Left kidney (tissue), 2 donors: ENCODE measurements around the gene KLHL40. TPM values are rescaled to one million over a fixed set of nuclear protein-coding genes. Genes with fewer than 3 reads are reported as not detected.
"Not testable (repeated sequence)": the region's sequence is repeated elsewhere in the genome, so short reads cannot be mapped to it uniquely, and the experiment has no call there.

Experiments
- DNase-seq: peaks from one replicate; pipeline ENCODE4 v3.0.0-alpha.2; 2013
- polyA plus RNA-seq: library from polyadenylated mRNA; unstranded; fragments of 120-200 nt; gene quantifications from one replicate; pipeline ENCODE4 v1.2.1, GENCODE V29; 2013; ENCODE audit not compliant: insufficient read length

The KLHL40 gene
- polyA plus RNA-seq, 1 donor, result not detected

GRCh38 chr3:42704136-42704841, 19.0 kb downstream of the KLHL40 start:
- DNase-seq, result no peak

- DNase-seq, result no peak
Observed at GRCh38 chr3:42705058-42705767, 19.9 kb downstream of the KLHL40 start.

- no peak for DNase-seq
Observed at GRCh38 chr3:42705962-42706585, 20.7 kb downstream of the KLHL40 start.

- no peak for DNase-seq
Observed at GRCh38 chr3:42706721-42707619, 21.6 kb downstream of the KLHL40 start.

DNA sequence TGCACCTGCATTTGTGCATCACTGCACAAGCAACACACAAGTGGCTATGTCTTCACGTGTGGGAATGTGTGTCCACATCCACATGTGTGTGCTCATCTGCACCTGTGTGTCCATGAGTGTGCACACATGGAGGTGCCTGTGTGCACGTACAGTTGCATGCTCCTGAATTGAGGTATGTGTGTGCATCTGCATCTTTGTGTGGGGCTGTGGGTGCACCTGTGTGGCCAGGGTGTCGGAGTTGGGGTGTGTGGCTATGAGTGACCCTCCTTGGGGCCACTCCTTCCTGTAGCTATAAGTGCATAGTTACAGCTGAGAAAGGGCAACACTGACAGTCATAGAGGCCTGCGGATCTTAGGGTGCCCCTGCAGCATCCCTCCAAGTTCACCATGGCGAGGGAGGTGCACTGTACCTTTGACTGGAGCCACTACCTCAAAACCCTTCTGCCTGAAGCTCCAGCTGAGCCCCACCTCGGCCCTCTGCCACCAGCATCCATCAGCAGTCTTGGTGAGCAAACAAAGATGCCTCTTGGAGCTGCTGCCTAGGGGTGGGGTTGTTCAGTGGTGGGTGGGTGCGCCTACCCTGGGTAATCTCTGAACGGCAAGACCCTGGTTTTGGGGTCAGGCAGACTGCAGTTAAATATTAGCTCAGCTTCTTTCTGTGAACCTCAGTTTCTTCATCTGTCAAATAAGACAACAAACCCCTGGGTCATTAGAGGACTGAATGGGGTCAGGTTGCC, 22.5 kb downstream of the KLHL40 start:
- DNase-seq, result no peak

DNA sequence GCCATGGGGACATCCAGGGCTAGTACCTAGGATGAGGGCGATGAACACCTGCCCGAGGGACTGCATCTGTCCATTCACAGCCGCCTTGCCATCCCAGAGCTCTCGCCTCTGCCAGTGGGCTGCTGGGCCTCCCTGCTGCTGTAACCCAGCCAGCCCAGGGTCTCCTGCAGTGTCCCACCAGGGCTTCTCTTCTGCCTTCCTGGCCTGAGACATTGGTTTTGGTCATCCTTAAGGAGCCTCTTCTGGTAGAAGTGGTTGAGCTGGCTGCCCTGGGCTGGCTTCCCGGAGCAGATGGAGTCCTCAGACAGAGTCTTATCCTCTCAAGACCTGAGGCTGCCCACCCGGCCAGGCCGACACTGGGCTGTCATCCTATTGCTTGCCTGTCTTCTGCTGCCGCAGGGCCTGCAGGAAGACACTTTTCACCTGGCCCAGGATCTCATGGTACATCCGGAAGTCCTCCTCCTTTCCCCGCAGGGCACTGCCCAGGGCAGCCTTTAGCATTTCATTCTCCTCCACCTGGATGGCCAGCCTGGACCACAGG, 23.3 kb downstream of the KLHL40 start:
- no peak for DNase-seq

DNA sequence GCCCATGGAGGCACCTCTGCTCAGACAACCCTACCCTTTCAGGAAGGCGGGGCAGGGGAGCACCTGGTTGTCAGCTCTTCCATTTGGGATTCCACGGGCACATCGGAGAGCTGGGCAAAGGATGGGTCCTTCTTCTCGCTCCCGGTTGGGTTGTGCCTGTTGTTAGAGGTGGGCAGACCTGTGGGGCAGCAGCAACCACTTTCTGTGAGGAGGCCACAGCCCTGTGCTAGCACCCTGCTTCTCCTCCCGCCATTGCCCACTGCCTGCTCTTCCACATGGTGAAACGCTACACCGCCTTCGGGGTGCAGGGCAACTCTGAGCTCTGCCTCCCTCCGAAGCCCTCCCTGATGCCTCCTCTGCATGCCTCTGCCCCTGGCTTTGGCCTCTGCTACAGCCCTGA, 24.3 kb downstream of the KLHL40 start:
- DNase-seq, result no peak

DNA sequence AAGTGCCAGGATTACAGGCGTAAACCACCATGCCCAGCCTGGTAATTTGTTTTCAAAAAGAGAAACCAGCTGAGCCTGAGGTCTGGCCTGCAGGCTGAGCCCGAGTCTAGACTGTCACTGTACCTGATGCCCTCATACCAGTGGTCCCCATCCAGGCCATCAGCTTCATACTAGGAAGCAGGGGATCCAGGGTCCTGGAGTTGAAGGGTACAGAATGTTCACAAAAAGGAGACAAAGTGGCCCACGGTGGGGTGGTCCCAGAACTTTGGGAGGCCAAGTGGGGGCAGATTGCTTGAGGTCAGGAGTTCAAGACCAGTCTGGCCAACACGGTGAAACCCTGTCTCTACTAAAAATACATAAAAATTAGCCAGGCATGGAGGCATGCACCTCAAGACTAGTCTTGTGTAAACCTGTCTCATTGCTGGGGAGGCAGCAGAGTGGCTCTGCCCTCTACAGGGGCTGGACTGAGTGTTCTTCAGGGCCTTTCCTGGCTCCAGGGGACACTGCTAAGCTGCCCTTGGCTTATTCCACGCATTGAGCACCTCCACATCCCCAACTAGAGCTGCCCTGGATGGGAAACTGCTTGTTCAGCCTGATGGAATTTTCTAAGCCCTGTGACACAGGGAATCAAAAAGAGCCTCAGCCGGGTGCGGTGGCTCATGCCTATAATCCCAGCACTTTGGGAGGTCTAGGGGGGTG, 25.1 kb downstream of the KLHL40 start:
- DNase-seq, result no peak

DNA sequence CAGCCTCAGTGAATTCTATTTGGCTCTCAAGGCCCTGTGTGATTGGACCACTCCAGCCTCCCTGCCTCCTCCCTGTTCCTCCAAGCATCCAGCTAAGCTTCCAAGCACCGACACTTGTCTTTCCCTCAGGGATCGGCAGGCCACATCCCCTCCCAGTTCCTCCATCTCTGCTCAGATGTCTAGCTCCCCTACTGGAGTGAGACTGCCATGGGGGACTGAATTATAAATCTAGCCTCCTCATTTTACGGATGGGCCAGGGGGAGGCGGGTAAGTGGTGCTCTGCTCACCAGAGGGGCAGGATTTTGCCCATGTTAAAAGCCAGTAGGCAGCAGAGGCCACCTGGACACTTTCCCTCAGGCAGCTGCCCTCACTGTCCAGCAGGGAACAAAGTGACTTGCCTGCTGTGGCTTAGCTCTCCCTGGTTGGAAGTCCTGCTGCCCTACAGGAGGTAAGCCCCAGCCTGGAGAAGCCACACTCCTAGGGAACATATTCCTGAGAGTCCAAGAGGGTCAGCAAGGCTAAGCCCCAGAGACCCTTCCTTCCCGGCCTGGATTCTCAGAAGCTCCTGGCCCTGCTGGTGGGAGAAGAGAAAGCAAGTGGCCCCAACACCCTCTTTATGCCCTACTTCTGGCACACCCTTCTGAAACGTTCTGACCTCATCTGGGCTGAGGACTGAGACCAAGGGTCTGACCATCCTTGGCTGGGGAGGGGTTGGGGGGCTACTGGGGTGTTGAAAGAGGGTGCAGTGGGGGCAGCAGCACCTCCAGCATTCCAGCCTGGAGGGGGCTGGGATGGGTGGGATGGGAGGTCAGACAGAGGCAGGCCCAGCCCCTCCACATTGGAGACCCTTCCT, 26.4 kb downstream of the KLHL40 start:
- DNase-seq, result no peak

- no peak for DNase-seq
Observed at GRCh38 chr3:42712344-42712648, 27.0 kb downstream of the KLHL40 start.

DNA sequence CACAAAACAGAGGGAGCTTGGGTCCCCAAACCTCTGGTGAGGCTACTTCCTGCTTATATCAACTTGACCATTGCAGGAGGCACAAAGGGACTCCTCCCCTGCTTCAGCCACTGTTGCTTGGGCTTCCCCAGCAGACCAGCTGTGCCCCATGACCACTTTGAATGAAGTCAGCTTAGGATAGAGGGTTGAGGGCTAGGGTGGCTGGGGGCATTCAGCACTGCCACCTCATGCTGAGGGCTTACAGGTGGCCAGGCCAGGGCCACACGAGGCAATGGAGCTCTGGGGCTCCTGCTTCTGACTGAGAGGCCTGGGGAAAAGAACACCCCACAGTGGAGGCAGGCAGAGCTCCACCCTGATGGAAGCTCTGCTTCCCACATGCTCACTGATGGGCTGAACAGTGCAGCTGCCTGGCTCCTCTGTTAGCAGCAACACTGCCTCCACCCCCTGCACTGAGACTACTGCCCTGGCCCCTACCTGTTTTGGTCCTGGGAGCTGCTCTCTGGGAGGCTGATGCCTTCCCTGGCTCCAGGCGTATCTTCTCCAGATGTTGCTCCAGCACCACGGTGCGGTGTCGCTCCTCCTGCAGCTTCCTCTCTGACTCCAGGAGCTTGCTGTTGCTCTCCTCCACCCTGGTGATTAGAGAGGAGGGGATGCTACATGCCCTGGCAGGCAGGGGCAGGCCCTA, 27.5 kb downstream of the KLHL40 start:
- DNase-seq, result no peak

DNA sequence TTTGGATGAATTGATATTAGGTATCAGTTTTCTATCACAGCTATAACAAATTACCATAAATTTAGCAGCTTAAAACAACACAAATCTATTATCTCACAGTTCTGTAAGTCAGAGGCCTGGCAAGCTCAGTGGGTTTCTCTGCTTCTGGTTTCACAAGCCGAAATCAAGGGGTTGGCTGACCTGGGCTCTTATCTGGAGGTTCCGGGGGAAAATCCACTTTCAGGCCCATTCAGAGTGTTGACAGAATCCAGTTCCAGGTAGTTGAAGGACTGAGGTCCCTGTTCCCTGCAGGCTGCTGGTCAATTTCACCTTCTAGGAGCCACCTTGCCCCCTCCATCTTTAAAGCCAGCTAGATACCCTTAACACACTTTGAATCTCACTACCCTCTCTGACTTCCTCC, 28.4 kb downstream of the KLHL40 start:
- DNase-seq, result no peak

DNA sequence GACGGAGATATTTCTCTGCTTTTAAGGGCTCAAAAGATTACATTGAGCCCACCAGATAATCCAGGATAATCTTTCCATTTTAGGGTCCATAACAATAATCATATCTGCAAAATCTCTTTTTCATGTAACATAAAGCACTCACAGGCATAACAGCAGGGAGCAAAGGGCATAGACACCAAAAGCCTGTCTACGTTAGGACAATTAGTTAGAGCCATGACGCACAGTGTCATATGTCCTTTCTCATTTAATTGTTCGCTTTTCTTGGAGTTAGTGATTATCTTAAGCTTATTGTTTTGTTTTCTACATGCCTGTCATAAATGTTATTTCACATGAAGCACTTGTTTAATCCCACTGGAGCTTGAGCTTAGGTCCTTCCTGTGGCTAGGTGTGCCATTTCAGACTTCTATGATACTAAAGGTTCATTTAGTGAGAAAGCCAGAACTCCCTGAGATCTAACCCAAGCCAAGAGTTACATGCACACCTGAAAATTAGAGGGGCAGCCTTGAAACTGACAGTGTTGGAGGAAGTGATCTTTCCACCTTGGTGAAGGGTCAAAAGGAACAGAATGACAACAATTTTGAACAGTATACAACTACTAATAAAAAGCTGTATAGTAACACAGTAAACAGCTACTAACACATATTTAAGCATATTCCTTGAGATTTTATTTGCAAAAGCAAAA, 29.0 kb downstream of the KLHL40 start:
- no peak for DNase-seq

GRCh38 chr3:42717306-42717705, 32.0 kb downstream of the KLHL40 start:
- no peak for DNase-seq

DNA sequence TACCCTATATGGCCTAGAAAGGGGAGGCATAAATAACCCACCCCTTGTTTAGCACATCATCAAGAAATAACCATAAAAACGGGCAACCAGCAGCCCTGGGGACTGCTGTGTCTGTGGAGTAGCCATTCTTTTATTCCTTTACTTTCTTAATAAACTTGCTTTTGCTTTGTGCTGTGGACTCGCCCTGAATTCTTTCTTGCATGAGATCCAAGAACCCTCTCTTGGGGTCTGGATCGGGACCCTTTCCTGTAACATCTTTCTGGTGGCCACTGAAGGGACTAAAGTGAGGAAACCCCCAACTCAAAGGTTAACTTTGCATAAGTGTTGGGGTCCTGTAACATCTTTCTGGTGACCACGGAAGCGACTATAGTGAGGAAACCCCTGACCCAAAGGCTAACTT, 33.0 kb downstream of the KLHL40 start:
- no peak for DNase-seq

DNA sequence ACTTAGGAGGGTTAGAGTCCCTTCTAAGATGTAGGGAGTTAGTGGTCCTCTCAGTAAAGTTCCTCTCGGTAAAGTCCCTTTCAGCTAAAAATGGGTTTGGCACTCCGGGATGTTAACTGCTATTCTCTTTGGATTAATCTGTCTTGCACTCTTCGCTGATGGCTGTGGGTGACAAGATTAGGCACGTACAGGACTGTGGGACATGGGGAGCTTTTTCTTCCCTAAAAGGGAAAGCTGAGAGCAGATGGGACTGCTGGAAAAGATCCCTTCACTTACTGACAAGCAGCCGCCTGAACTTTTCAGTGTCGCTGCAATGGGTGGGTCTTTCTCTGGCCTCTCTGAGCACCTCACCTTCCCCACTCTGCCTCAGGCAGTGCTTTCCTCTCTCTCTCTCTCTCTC, 33.7 kb downstream of the KLHL40 start:
- no peak for DNase-seq

GRCh38 chr3:42720126-42720525, 34.8 kb downstream of the KLHL40 start:
- no peak for DNase-seq

DNA sequence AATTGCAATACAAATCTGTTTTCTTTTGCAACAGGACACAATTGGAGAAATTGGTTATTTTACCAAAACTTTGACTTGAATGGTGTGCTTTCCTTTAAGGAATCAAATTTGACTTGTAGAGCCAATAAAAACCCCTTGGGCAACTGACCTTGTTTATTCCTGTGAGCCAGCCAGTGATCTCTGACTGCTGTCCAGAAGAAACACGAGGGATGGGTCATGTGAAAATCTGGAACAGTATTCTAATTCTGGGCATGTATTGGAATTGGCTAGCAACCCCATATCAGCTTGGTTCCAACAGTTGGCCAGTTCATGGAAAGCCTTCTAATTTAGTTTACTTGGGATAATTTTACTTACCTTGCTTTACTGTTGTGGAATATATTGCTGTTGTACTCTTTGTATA, 36.4 kb downstream of the KLHL40 start:
- DNase-seq, result no peak

- not testable (repeated sequence) for DNase-seq
Observed at GRCh38 chr3:42722442-42722841, 37.1 kb downstream of the KLHL40 start.
